Stimulated activated naive CD8-positive, alpha-beta T cell treated with anti-CD3 and anti-CD28 coated beads, Interleukin-15, Interleukin-2, amounts not matched to agents 100 ng/mL and 50 ng/mL, for 24 hours (primary cell): ENCODE data around the gene PPM1F.
"Not testable (repeated sequence)": the region's sequence is repeated elsewhere in the genome, so short reads cannot be mapped to it uniquely, and the experiment has no call there.

Source experiments
- H3K27ac Mint-ChIP-seq: one replicate; pipeline ENCODE4 v1.8.0; 2021; ENCODE audit warnings: mild to moderate bottlenecking, mixed read lengths
- H3K27me3 Mint-ChIP-seq: one replicate; pipeline ENCODE4 v1.8.0; 2021; ENCODE audit warnings: mixed read lengths
- H3K36me3 Mint-ChIP-seq: one replicate; pipeline ENCODE4 v1.8.0; 2021; ENCODE audit warnings: low read depth, mixed read lengths
- H3K4me1 Mint-ChIP-seq: one replicate; pipeline ENCODE4 v1.8.0; 2021; ENCODE audit warnings: low read depth, mixed read lengths
- H3K4me3 Mint-ChIP-seq: one replicate; pipeline ENCODE4 v1.8.0; 2021; ENCODE audit warnings: mild to moderate bottlenecking, mixed read lengths
- H3K9me3 Mint-ChIP-seq: one replicate; pipeline ENCODE4 v1.8.0; 2021; ENCODE audit warnings: mixed read lengths

Gene PPM1F

GRCh38 chr22:21943571-21944448 lies 8.8 kb downstream of the PPM1F start:
- Mint-ChIP-seq H3K27ac (peak overlapping the region; percentile 32), H3K27me3 (no peaks in the 10 kb centered on the region), H3K4me3 (no peak overlapping the region), H3K4me1 (peaks cover 49% of the 10 kb centered on the region), H3K36me3 (peaks cover 14% of the 10 kb centered on the region), H3K9me3 (no peaks in the 10 kb centered on the region)

GRCh38 chr22:21942407-21943343 lies 10.0 kb downstream of the PPM1F start:
- peaks cover 16% of the 10 kb centered on the region for H3K36me3 Mint-ChIP-seq
- peaks cover 50% of the 10 kb centered on the region for H3K4me1 Mint-ChIP-seq

GRCh38 chr22:21941921-21942320 lies 10.7 kb downstream of the PPM1F start:
- Mint-ChIP-seq H3K4me1 (peaks cover 55% of the 10 kb centered on the region), H3K36me3 (peaks cover 16% of the 10 kb centered on the region), H3K27ac (peak overlapping the region; percentile 50)

More at GRCh38 chr22:21942407-21943343, 10.0 kb downstream of the PPM1F start:
- Mint-ChIP-seq H3K27ac (peak overlapping the region; percentile 50), H3K4me3 (no peak overlapping the region), H3K27me3 (no peaks in the 10 kb centered on the region), H3K9me3 (no peaks in the 10 kb centered on the region)

GRCh38 chr22:21940521-21940920 lies 12.1 kb downstream of the PPM1F start:
- Mint-ChIP-seq H3K27ac (peak overlapping the region; percentile 31), H3K36me3 (peaks cover 22% of the 10 kb centered on the region), H3K9me3 (no peaks in the 10 kb centered on the region), H3K27me3 (no peaks in the 10 kb centered on the region), H3K4me3 (no peak overlapping the region), H3K4me1 (peaks cover 62% of the 10 kb centered on the region)

More at GRCh38 chr22:21941921-21942320, 10.7 kb downstream of the PPM1F start:
- H3K9me3 Mint-ChIP-seq, result no peaks in the 10 kb centered on the region
- no peaks in the 10 kb centered on the region for H3K27me3 Mint-ChIP-seq
- H3K4me3 Mint-ChIP-seq, result no peak overlapping the region

- H3K36me3 Mint-ChIP-seq, result peaks cover 21% of the 10 kb centered on the region
These were observed 12.7 kb downstream of the PPM1F start for GRCh38 chr22:21939935-21940334.

GRCh38 chr22:21939461-21939913 lies 13.2 kb downstream of the PPM1F start:
- H3K27ac Mint-ChIP-seq, result peak overlapping the region; percentile 77
- H3K9me3 Mint-ChIP-seq, result no peaks in the 10 kb centered on the region
- peak overlapping the region; percentile 26 for H3K4me3 Mint-ChIP-seq
- peaks cover 21% of the 10 kb centered on the region for H3K36me3 Mint-ChIP-seq
- no peaks in the 10 kb centered on the region for H3K27me3 Mint-ChIP-seq
- peaks cover 62% of the 10 kb centered on the region for H3K4me1 Mint-ChIP-seq

More at GRCh38 chr22:21939935-21940334, 12.7 kb downstream of the PPM1F start:
- not testable (repeated sequence) for H3K9me3 Mint-ChIP-seq, H3K4me3 Mint-ChIP-seq, H3K27me3 Mint-ChIP-seq
- Mint-ChIP-seq H3K4me1 (peaks cover 62% of the 10 kb centered on the region), H3K27ac (peak overlapping the region; percentile 77)

- Mint-ChIP-seq H3K4me1 (peaks cover 61% of the 10 kb centered on the region), H3K27ac (peak overlapping the region; percentile 77), H3K4me3 (peak overlapping the region; percentile 83), H3K27me3 (no peaks in the 10 kb centered on the region), H3K9me3 (no peaks in the 10 kb centered on the region), H3K36me3 (peaks cover 21% of the 10 kb centered on the region)
These were observed 13.7 kb downstream of the PPM1F start for GRCh38 chr22:21938906-21939305.

GRCh38 chr22:21938071-21938822 lies 14.4 kb downstream of the PPM1F start:
- Mint-ChIP-seq H3K27me3 (no peaks in the 10 kb centered on the region), H3K9me3 (no peaks in the 10 kb centered on the region), H3K4me1 (peaks cover 54% of the 10 kb centered on the region), H3K27ac (peak overlapping the region; percentile 87), H3K4me3 (peak overlapping the region; percentile 83), H3K36me3 (peaks cover 21% of the 10 kb centered on the region)

GRCh38 chr22:21937821-21938070 lies 14.9 kb downstream of the PPM1F start:
- Mint-ChIP-seq H3K4me1 (peaks cover 49% of the 10 kb centered on the region), H3K9me3 (no peaks in the 10 kb centered on the region), H3K4me3 (peak overlapping the region; percentile 83), H3K27ac (peak overlapping the region; percentile 87), H3K27me3 (no peaks in the 10 kb centered on the region), H3K36me3 (peaks cover 21% of the 10 kb centered on the region)

- H3K27me3 Mint-ChIP-seq, result no peaks in the 10 kb centered on the region
- H3K4me3 Mint-ChIP-seq, result no peak overlapping the region
- no peak overlapping the region for H3K27ac Mint-ChIP-seq
- no peaks in the 10 kb centered on the region for H3K9me3 Mint-ChIP-seq
- peaks cover 44% of the 10 kb centered on the region for H3K4me1 Mint-ChIP-seq
- H3K36me3 Mint-ChIP-seq, result peaks cover 21% of the 10 kb centered on the region
These were observed 15.4 kb downstream of the PPM1F start for GRCh38 chr22:21937041-21937820.

GRCh38 chr22:21936151-21936775 lies 16.4 kb downstream of the PPM1F start:
- Mint-ChIP-seq H3K27me3 (no peaks in the 10 kb centered on the region), H3K9me3 (no peaks in the 10 kb centered on the region), H3K4me3 (no peak overlapping the region), H3K4me1 (peaks cover 34% of the 10 kb centered on the region), H3K27ac (no peak overlapping the region), H3K36me3 (peaks cover 21% of the 10 kb centered on the region)

- Mint-ChIP-seq H3K27me3 (no peaks in the 10 kb centered on the region), H3K36me3 (peaks cover 23% of the 10 kb centered on the region), H3K4me1 (peaks cover 25% of the 10 kb centered on the region), H3K9me3 (no peaks in the 10 kb centered on the region), H3K27ac (no peak overlapping the region), H3K4me3 (no peak overlapping the region)
These were observed 18.7 kb downstream of the PPM1F start for GRCh38 chr22:21933910-21934309.

- H3K9me3 Mint-ChIP-seq, result no peaks in the 10 kb centered on the region
- peaks cover 20% of the 10 kb centered on the region for H3K4me1 Mint-ChIP-seq
- no peak overlapping the region for H3K27ac Mint-ChIP-seq
- H3K36me3 Mint-ChIP-seq, result peaks cover 20% of the 10 kb centered on the region
- H3K4me3 Mint-ChIP-seq, result no peak overlapping the region
- H3K27me3 Mint-ChIP-seq, result no peaks in the 10 kb centered on the region
These were observed 19.2 kb downstream of the PPM1F start for GRCh38 chr22:21933413-21933812.
